GM23338 (cell line): ENCODE results near the gene FOXQ1. TPM values are rescaled to one million over a fixed set of nuclear protein-coding genes. Genes with fewer than 3 reads are reported as not detected.

Experiments used
- ATAC-seq: fragments of 200-7000 bp; cut with Tn5 transposase; 3 replicates; pipeline ENCODE4 v1.9.1; 2020
- DNase-seq: peaks from one replicate; pipeline ENCODE4 v3.0.0-alpha.2; 2015; ENCODE audit warnings: low spot score
- H2AFZ ChIP-seq: fragments of 200-600 bp; sonication (generic); 2 replicates; pipeline ENCODE4 v1.8.0; 2016; ENCODE audit warnings: antibody characterized with exemption, mild to moderate bottlenecking, moderate library complexity
- H3F3A ChIP-seq: fragments of 200-600 bp; sonication (generic); replicated peaks from 2 replicates; pipeline ENCODE4 v1.8.0; 2017; ENCODE audit warnings: antibody characterized with exemption, mixed run types, low read depth
- H3K27ac ChIP-seq: fragments of 200-600 bp; sonication (generic); 2 replicates; pipeline ENCODE4 v1.6.1; 2016; ENCODE audit warnings: low read depth
- H3K27me3 ChIP-seq: fragments of 200-600 bp; sonication (generic); 2 replicates; pipeline ENCODE4 v1.8.0; 2016; ENCODE audit warnings: mild to moderate bottlenecking, mixed run types, moderate library complexity; ENCODE audit not compliant: insufficient read depth
- H3K36me3 ChIP-seq: fragments of 200-600 bp; sonication (generic); 2 replicates; pipeline ENCODE4 v1.8.0; 2016; ENCODE audit warnings: mild to moderate bottlenecking; ENCODE audit not compliant: insufficient read depth
- H3K4me1 ChIP-seq: fragments of 200-600 bp; sonication (generic); 2 replicates; pipeline ENCODE4 v1.8.0; 2016; ENCODE audit warnings: mild to moderate bottlenecking, moderate library complexity; ENCODE audit not compliant: insufficient read depth
- H3K4me2 ChIP-seq: fragments of 200-600 bp; sonication (generic); 2 replicates; pipeline ENCODE4 v1.7.1; 2017; ENCODE audit warnings: mixed run types
- H3K4me3 ChIP-seq: fragments of 200-600 bp; sonication (generic); 2 replicates; pipeline ENCODE4 v1.6.1; 2016; ENCODE audit warnings: mixed run types
- H3K79me2 ChIP-seq: fragments of 200-600 bp; sonication (generic); replicated peaks from 2 replicates; pipeline ENCODE4 v1.8.0; 2017; ENCODE audit warnings: mild to moderate bottlenecking; ENCODE audit not compliant: insufficient read depth
- H3K9me2 ChIP-seq: fragments of 200-600 bp; sonication (generic); 2 replicates; pipeline ENCODE4 v1.8.0; 2017; ENCODE audit not compliant: insufficient read depth
- H4K20me1 ChIP-seq: fragments of 200-600 bp; sonication (generic); replicated peaks from 2 replicates; pipeline ENCODE4 v1.8.0; 2017; ENCODE audit warnings: mild to moderate bottlenecking; ENCODE audit not compliant: insufficient read depth
- H3K27ac Mint-ChIP-seq: 2 replicates; pipeline ENCODE4 v1.8.0; 2020; ENCODE audit warnings: inconsistent platforms, mild to moderate bottlenecking, moderate library complexity, mixed read lengths
- H3K27me3 Mint-ChIP-seq: 3 replicates; pipeline ENCODE4 v1.8.0; 2022; ENCODE audit warnings: low read depth, mild to moderate bottlenecking, moderate library complexity, mixed read lengths, inconsistent platforms; ENCODE audit not compliant: insufficient read depth, poor library complexity
- H3K36me3 Mint-ChIP-seq: 3 replicates; pipeline ENCODE4 v1.8.0; 2021; ENCODE audit warnings: low read depth, mild to moderate bottlenecking, inconsistent platforms, moderate library complexity, mixed read lengths
- H3K4me1 Mint-ChIP-seq: 3 replicates; pipeline ENCODE4 v1.8.0; 2020; ENCODE audit warnings: mild to moderate bottlenecking, inconsistent platforms, mixed read lengths
- H3K4me3 Mint-ChIP-seq: 3 replicates; pipeline ENCODE4 v1.8.0; 2021; ENCODE audit warnings: moderate library complexity, mild to moderate bottlenecking, inconsistent platforms, mixed read lengths
- H3K9me3 Mint-ChIP-seq: 3 replicates; pipeline ENCODE4 v1.8.0; 2020; ENCODE audit warnings: moderate library complexity, mild to moderate bottlenecking, inconsistent platforms, mixed read lengths
- CREB1 ChIP-seq: fragments of 250-450 bp; sonication (Bioruptor Pico); IDR thresholded peaks from 2 replicates; pipeline ENCODE4 v1.5.0; 2020; ENCODE audit warnings: low read depth, mild to moderate bottlenecking, moderate library complexity
- EZH2phosphoT487 ChIP-seq: fragments of 200-600 bp; sonication (generic); IDR thresholded peaks from one replicate; pipeline ENCODE4 v1.8.1; 2018; ENCODE audit warnings: antibody characterized with exemption; ENCODE audit not compliant: unreplicated experiment
- JUNB ChIP-seq: IDR thresholded peaks from one replicate; pipeline ENCODE4 v1.6.1; 2016; ENCODE audit warnings: antibody characterized with exemption; ENCODE audit not compliant: unreplicated experiment
- STAT1 ChIP-seq: IDR thresholded peaks from one replicate; pipeline ENCODE4 v1.6.1; 2016; ENCODE audit warnings: antibody characterized with exemption; ENCODE audit not compliant: unreplicated experiment
- ZNF114 ChIP-seq: fragments of 250-450 bp; sonication (Bioruptor Pico); IDR thresholded peaks from 2 replicates; pipeline ENCODE4 v1.5.0; 2020; ENCODE audit warnings: mild to moderate bottlenecking, moderate library complexity
- ZNF331 ChIP-seq: fragments of 250-450 bp; sonication (Bioruptor Pico); IDR thresholded peaks from 2 replicates; pipeline ENCODE4 v1.5.0; 2020; ENCODE audit warnings: low read depth, mild to moderate bottlenecking, moderate library complexity
- polyA plus RNA-seq: library from polyadenylated mRNA; unstranded; fragments of >200 nt; fragmentation: Nextera tagmentation; extraction: Ambion mirVana; gene quantifications from 2 replicates; pipeline ENCODE4 v1.2.1, GENCODE V29; 2016
- total RNA-seq: library from RNA; depleted of rRNA; stranded (reverse); fragments of >200 nt; shearing (Covaris generic); gene quantifications from 2 replicates; pipeline ENCODE4 v1.2.3, GENCODE V29; 2014
- TF ChIP-seq, protein P1 (sequence below): IDR thresholded peaks from 2 replicates; pipeline ENCODE4 v1.6.1; 2016; ENCODE audit warnings: antibody characterized with exemption
- TF ChIP-seq, protein P2 (sequence below): IDR thresholded peaks from one replicate; pipeline ENCODE4 v1.6.1; 2018; ENCODE audit warnings: antibody characterized with exemption; ENCODE audit not compliant: unreplicated experiment
- TF ChIP-seq, protein P3 (sequence below): fragments of 250-450 bp; sonication (Bioruptor Pico); IDR thresholded peaks from 2 replicates; pipeline ENCODE4 v1.5.0; 2020; ENCODE audit warnings: mild to moderate bottlenecking, moderate library complexity
- TF ChIP-seq, protein P4 (sequence below), 2 experiments: fragments of 200-600 bp in 1 of 2; sonication (generic) in 1 of 2; conservative IDR thresholded peaks; 2 replicates each; pipeline versions ENCODE4 v1.5.1 to v1.6.1; 2016 to 2017; ENCODE audit warnings: antibody characterized with exemption in 2 of 2, low read depth in 2 of 2, mild to moderate bottlenecking in 2 of 2, moderate library complexity in 1 of 2

Gene FOXQ1
- total and polyA plus RNA-seq, 2 experiments from 2014 or later: not detected

DNA sequence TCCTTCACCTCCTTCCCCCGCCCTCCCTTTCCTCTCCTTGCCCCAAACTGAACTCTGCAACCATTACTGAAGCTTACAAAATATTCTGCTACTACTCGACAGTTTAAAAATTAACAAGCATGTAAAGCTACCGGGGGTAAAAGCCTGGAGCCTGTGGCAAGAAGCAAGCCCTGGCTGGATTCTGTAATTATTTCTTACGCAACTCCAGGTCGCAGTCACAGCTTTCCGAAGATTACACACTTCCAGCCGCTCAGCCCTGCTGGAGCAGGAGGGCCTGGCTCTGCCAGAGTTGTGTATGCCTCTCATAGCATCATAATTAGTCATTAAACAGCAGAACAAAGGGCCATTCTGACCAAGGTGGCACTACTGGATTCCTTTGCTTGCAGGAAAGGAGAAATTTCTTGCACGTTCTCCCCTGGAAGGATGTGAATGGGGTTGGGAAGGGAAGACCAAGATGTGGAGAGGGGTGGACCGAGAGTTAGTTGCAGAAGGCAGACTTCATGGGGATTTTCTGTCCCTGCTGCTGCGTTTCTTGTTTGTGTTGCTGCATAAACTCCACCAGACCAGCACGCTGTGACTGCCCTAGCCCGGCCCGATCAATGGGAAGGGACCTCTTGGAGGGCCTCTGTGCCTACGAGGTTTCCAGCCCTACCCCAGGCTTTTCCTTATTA is 23.6 kb downstream of the FOXQ1 start:
- H3K27ac ChIP-seq: peak overlapping the region; percentile 34; the same call in 1 of the 2 replicates
- H2AFZ ChIP-seq: peak overlapping the region; percentile 97
- H3K4me3 Mint-ChIP-seq: 0 out of 3 replicates have a peak overlapping the region, but pooled peaks have one; percentile 14
- DNase-seq: no peak
- peak overlapping the region; percentile 59 for H3K4me2 ChIP-seq
- H3K36me3 Mint-ChIP-seq: peaks cover 6% of the 10 kb centered on the region; the same call in 2 of the 3 replicates
- peaks cover 22% of the 10 kb centered on the region for H3K4me1 Mint-ChIP-seq
- H3K27ac Mint-ChIP-seq: no peak overlapping the region
- no peaks in the 10 kb centered on the region for H4K20me1 ChIP-seq
- H3K36me3 ChIP-seq: no peaks in the 10 kb centered on the region
- 0 out of 2 replicates have a peak, but pooled peaks cover 2% of the 10 kb centered on the region for H3K9me2 ChIP-seq
- H3K4me3 ChIP-seq: no peak overlapping the region; the same call in 1 of the 2 replicates
- H3K9me3 Mint-ChIP-seq: peaks cover 8% of the 10 kb centered on the region
- peaks cover 10% of the 10 kb centered on the region for H3K27me3 Mint-ChIP-seq
- peaks cover 24% of the 10 kb centered on the region for H3K4me1 ChIP-seq
- ATAC-seq: peak; percentile 59
- peaks cover 4% of the 10 kb centered on the region; the same call in 1 of the 2 replicates for H3F3A ChIP-seq
- no peaks in the 10 kb centered on the region for H3K79me2 ChIP-seq
- TF ChIP-seq, protein P1, sequence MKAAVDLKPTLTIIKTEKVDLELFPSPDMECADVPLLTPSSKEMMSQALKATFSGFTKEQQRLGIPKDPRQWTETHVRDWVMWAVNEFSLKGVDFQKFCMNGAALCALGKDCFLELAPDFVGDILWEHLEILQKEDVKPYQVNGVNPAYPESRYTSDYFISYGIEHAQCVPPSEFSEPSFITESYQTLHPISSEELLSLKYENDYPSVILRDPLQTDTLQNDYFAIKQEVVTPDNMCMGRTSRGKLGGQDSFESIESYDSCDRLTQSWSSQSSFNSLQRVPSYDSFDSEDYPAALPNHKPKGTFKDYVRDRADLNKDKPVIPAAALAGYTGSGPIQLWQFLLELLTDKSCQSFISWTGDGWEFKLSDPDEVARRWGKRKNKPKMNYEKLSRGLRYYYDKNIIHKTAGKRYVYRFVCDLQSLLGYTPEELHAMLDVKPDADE: no peak
- TF ChIP-seq CREB1 (CRISPR knock-in tag) (no peak), STAT1 (no peak), ZNF331 (CRISPR knock-in tag) (no peak), ZNF114 (CRISPR knock-in tag) (no peak), EZH2phosphoT487 (no peak), JUNB (no peak)
- TF ChIP-seq, protein P2, sequence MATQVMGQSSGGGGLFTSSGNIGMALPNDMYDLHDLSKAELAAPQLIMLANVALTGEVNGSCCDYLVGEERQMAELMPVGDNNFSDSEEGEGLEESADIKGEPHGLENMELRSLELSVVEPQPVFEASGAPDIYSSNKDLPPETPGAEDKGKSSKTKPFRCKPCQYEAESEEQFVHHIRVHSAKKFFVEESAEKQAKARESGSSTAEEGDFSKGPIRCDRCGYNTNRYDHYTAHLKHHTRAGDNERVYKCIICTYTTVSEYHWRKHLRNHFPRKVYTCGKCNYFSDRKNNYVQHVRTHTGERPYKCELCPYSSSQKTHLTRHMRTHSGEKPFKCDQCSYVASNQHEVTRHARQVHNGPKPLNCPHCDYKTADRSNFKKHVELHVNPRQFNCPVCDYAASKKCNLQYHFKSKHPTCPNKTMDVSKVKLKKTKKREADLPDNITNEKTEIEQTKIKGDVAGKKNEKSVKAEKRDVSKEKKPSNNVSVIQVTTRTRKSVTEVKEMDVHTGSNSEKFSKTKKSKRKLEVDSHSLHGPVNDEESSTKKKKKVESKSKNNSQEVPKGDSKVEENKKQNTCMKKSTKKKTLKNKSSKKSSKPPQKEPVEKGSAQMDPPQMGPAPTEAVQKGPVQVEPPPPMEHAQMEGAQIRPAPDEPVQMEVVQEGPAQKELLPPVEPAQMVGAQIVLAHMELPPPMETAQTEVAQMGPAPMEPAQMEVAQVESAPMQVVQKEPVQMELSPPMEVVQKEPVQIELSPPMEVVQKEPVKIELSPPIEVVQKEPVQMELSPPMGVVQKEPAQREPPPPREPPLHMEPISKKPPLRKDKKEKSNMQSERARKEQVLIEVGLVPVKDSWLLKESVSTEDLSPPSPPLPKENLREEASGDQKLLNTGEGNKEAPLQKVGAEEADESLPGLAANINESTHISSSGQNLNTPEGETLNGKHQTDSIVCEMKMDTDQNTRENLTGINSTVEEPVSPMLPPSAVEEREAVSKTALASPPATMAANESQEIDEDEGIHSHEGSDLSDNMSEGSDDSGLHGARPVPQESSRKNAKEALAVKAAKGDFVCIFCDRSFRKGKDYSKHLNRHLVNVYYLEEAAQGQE: no peak
- TF ChIP-seq, protein P3, sequence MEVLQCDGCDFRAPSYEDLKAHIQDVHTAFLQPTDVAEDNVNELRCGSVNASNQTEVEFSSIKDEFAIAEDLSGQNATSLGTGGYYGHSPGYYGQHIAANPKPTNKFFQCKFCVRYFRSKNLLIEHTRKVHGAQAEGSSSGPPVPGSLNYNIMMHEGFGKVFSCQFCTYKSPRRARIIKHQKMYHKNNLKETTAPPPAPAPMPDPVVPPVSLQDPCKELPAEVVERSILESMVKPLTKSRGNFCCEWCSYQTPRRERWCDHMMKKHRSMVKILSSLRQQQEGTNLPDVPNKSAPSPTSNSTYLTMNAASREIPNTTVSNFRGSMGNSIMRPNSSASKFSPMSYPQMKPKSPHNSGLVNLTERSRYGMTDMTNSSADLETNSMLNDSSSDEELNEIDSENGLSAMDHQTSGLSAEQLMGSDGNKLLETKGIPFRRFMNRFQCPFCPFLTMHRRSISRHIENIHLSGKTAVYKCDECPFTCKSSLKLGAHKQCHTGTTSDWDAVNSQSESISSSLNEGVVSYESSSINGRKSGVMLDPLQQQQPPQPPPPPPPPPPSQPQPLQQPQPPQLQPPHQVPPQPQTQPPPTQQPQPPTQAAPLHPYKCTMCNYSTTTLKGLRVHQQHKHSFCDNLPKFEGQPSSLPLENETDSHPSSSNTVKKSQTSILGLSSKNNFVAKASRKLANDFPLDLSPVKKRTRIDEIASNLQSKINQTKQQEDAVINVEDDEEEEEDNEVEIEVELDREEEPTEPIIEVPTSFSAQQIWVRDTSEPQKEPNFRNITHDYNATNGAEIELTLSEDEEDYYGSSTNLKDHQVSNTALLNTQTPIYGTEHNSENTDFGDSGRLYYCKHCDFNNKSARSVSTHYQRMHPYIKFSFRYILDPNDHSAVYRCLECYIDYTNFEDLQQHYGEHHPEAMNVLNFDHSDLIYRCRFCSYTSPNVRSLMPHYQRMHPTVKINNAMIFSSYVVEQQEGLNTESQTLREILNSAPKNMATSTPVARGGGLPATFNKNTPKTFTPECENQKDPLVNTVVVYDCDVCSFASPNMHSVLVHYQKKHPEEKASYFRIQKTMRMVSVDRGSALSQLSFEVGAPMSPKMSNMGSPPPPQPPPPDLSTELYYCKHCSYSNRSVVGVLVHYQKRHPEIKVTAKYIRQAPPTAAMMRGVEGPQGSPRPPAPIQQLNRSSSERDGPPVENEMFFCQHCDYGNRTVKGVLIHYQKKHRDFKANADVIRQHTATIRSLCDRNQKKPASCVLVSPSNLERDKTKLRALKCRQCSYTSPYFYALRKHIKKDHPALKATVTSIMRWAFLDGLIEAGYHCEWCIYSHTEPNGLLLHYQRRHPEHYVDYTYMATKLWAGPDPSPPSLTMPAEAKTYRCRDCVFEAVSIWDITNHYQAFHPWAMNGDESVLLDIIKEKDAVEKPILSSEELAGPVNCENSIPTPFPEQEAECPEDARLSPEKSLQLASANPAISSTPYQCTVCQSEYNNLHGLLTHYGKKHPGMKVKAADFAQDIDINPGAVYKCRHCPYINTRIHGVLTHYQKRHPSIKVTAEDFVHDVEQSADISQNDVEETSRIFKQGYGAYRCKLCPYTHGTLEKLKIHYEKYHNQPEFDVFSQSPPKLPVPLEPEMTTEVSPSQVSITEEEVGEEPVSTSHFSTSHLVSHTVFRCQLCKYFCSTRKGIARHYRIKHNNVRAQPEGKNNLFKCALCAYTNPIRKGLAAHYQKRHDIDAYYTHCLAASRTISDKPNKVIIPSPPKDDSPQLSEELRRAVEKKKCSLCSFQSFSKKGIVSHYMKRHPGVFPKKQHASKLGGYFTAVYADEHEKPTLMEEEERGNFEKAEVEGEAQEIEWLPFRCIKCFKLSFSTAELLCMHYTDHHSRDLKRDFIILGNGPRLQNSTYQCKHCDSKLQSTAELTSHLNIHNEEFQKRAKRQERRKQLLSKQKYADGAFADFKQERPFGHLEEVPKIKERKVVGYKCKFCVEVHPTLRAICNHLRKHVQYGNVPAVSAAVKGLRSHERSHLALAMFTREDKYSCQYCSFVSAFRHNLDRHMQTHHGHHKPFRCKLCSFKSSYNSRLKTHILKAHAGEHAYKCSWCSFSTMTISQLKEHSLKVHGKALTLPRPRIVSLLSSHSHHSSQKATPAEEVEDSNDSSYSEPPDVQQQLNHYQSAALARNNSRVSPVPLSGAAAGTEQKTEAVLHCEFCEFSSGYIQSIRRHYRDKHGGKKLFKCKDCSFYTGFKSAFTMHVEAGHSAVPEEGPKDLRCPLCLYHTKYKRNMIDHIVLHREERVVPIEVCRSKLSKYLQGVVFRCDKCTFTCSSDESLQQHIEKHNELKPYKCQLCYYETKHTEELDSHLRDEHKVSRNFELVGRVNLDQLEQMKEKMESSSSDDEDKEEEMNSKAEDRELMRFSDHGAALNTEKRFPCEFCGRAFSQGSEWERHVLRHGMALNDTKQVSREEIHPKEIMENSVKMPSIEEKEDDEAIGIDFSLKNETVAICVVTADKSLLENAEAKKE (CRISPR knock-in tag): no peak
- TF ChIP-seq, protein P4, sequence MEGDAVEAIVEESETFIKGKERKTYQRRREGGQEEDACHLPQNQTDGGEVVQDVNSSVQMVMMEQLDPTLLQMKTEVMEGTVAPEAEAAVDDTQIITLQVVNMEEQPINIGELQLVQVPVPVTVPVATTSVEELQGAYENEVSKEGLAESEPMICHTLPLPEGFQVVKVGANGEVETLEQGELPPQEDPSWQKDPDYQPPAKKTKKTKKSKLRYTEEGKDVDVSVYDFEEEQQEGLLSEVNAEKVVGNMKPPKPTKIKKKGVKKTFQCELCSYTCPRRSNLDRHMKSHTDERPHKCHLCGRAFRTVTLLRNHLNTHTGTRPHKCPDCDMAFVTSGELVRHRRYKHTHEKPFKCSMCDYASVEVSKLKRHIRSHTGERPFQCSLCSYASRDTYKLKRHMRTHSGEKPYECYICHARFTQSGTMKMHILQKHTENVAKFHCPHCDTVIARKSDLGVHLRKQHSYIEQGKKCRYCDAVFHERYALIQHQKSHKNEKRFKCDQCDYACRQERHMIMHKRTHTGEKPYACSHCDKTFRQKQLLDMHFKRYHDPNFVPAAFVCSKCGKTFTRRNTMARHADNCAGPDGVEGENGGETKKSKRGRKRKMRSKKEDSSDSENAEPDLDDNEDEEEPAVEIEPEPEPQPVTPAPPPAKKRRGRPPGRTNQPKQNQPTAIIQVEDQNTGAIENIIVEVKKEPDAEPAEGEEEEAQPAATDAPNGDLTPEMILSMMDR (conservative IDR thresholded peaks at IDR 0.05; ENCODE audit: low read depth in 2 of 2): no peak
- no peaks in the 10 kb centered on the region for H3K27me3 ChIP-seq
